IgD-negative memory B cell (primary cell): ENCODE results near the gene HIP1. TPM values are rescaled to one million over a fixed set of nuclear protein-coding genes. Genes with fewer than 3 reads are reported as not detected.
"Not testable (repeated sequence)": the region's sequence is repeated elsewhere in the genome, so short reads cannot be mapped to it uniquely, and the experiment has no call there.

ENCODE experiments used
- H3K27ac Mint-ChIP-seq, 3 donors: one replicate each; pipeline ENCODE4 v1.8.0; 2020 to 2022; ENCODE audit warnings: mild to moderate bottlenecking in 3 of 3, mixed read lengths in 3 of 3, moderate library complexity in 1 of 3
- H3K27me3 Mint-ChIP-seq: one replicate; pipeline ENCODE4 v1.8.0; 2021; ENCODE audit warnings: mixed read lengths
- H3K36me3 Mint-ChIP-seq: one replicate; pipeline ENCODE4 v1.8.0; 2020; ENCODE audit warnings: mild to moderate bottlenecking, mixed read lengths
- H3K4me1 Mint-ChIP-seq, 3 donors: one replicate each; pipeline ENCODE4 v1.8.0; 2020 to 2022; ENCODE audit warnings: mixed read lengths in 3 of 3, mild to moderate bottlenecking in 1 of 3
- H3K4me3 Mint-ChIP-seq, 4 donors: one replicate each; pipeline ENCODE4 v1.8.0; 2020 to 2022; ENCODE audit warnings: mild to moderate bottlenecking in 4 of 4, mixed read lengths in 4 of 4, moderate library complexity in 3 of 4
- H3K9me3 Mint-ChIP-seq, 3 donors: one replicate each; pipeline ENCODE4 v1.8.0; 2020 to 2021; ENCODE audit warnings: mixed read lengths in 3 of 3, mild to moderate bottlenecking in 1 of 3
- polyA plus RNA-seq: library from polyadenylated mRNA; unstranded; fragments of 300-500 nt; fragmentation: Illumina TruSeq; gene quantifications from one replicate; pipeline ENCODE4 v1.2.3, GENCODE V29; 2021

HIP1 gene
- polyA plus RNA-seq, 1 donor from 2014 or later, result 3.4 TPM

DNA sequence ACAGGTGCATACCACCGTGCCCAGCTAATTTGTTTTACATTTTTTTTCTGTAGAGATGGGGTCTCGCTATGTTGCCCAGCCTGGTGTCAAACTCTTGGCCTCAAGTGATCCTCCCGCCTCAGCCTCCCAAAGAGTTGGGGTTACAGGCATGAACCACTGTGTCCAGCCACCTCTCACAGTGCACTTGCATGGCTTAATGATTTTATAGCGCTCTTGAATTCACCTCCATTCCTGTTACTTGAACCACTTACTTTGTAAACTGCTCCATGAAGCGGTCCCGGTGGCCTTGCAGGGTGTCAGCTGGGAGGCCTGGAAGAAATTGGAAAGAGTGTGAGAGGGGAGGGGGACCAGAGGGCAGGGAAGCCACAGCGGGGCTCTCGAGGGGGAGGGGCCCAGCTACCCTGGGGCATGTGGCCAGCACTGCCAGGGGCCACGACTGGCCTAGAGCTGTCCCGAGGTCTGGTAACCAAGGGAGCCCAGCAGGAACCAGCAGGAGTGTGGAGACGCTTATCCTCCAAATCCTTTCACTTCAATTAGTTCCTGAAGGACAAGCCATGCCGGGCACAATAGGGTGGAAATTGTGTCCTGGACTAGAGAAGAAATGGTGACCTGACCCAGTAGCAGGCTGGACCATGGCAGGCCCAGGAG, 170.7 kb downstream of the HIP1 start:
- Mint-ChIP-seq H3K27ac (no peak overlapping the region), H3K4me1 (peaks cover 0 to 3% (median 0%) of the 10 kb centered on the region in 3 donors), H3K27me3 (no peaks in the 10 kb centered on the region), H3K36me3 (peaks cover 7% of the 10 kb centered on the region), H3K9me3 (no peaks in the 10 kb centered on the region), H3K4me3 (no peak overlapping the region)

DNA sequence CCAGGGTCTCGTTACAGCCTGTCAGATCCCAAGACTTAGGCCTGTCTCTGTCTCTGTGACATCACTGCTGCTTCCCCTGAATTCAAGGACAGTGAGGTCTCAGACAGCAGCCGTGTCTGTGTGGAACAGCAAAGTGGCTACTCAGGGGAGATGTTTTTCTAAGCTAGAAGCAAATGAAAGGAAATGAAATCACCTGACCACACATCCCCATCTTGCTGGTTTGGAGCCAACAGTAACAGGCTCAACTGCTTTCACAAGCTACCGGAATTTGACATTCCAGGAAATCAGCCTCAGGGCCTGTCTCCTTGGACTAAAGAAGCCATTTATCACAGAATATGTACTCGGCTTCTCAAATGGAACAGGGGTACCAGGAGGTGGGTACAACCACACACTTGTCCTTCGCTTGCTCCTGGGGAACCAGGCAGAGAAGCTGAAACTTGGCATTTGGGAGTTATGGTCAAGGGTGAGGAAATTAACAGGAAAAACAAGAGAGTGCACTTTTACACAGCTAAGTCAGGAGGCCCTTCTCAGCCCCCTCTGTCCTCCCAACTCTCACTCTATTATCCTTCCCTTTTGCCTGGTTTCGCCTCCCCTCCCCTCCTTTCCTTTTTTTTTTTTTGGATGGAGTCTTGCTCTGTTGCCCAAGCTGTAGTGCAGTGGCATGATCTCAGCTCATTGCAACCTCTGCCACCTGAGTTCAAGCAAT, 173.5 kb downstream of the HIP1 start:
- H3K27me3 Mint-ChIP-seq, result no peaks in the 10 kb centered on the region
- H3K4me1 Mint-ChIP-seq, result no peaks in the 10 kb centered on the region

DNA sequence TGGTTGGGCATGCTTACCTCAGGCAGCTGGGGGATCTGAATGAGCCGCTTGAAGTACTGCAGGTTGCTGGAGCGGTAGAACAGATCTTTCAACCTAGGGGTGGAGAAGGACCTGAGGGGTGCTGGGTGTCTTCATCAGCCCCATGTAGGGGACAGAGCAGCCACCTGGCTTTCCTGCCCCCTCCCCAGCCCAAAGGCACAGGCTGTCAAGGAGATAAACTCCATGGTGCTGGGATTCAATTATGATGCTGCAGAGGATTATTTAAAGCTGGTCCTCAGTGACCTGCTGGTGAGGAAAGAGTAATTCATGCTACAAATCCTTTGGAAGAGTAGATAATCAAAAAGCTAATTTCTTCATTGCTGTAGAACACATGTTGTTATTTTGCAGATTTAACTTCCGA, 175.6 kb downstream of the HIP1 start:
- peak overlapping the region in 1 of 4 donors; percentile 37 for H3K4me3 Mint-ChIP-seq
- H3K4me1 Mint-ChIP-seq, result no peaks in the 10 kb centered on the region
- H3K9me3 Mint-ChIP-seq, result peaks cover 0 to 6% (median 3%) of the 10 kb centered on the region in 3 donors
- H3K27me3 Mint-ChIP-seq, result no peaks in the 10 kb centered on the region
- no peak overlapping the region for H3K27ac Mint-ChIP-seq
- H3K36me3 Mint-ChIP-seq, result peaks cover 17% of the 10 kb centered on the region

More for the DNA sequence above, 173.5 kb downstream of the HIP1 start:
- peaks cover 17% of the 10 kb centered on the region for H3K36me3 Mint-ChIP-seq
- peaks cover 0 to 6% (median 3%) of the 10 kb centered on the region in 3 donors for H3K9me3 Mint-ChIP-seq
- H3K4me3 Mint-ChIP-seq, result no peak overlapping the region
- no peak overlapping the region for H3K27ac Mint-ChIP-seq

DNA sequence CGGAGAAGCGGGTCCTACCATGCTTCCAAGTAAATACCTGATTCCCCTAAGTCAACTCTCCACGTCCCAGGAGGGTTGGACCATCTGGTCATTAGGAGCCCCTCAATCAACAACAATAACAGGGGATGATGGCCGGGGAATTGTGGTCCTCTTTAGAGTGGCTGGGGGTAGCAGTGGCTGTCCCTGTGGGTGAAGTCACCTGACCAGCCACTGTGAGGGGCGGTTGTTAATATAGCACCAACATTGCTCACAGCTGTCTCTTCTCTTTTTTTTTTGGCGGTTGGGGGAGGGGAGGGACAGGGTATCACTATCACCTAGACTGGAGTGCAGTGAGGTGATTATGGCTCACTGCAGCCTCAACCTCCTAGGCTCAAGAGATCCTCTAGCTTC, 178.8 kb downstream of the HIP1 start:
- Mint-ChIP-seq H3K27ac (no peak overlapping the region), H3K9me3 (peaks cover 0 to 6% (median 3%) of the 10 kb centered on the region in 3 donors), H3K4me3 (no peak overlapping the region), H3K27me3 (no peaks in the 10 kb centered on the region), H3K36me3 (peaks cover 20% of the 10 kb centered on the region), H3K4me1 (no peaks in the 10 kb centered on the region)

DNA sequence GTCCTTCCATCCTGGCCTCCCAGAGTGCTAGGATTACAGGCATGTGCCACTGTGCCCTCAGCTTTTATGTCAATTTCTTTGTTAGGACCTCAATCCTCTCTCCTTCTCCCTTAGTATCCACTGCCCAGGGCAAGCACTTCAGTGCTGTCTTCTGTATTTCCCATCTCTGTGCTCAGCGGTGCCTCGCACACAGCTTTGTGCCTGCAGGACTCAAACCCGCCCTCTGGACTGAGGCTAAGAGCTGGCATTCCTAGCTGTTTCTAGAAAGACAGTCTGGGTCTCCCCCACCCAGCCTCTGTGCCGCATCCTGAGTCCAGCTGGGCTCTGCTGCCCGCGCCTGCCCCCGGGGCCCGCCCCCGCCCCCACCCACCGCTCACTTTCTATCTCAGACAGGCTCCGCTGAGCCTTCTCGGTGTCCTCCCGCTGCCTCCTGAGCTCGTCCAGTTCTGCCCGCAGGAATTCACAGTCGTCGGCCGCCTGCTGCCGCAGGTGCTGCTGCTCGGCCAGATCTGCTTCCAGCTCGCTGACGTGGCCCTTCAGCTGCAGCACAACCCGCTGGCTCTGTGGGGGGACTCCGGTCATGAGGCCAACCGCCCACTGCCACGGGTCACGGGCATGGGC, 179.3 kb downstream of the HIP1 start:
- Mint-ChIP-seq H3K4me3 (no peak overlapping the region), H3K27ac (no peak overlapping the region), H3K9me3 (peaks cover 0 to 6% (median 3%) of the 10 kb centered on the region in 3 donors), H3K27me3 (no peaks in the 10 kb centered on the region), H3K4me1 (no peaks in the 10 kb centered on the region), H3K36me3 (peaks cover 22% of the 10 kb centered on the region)

DNA sequence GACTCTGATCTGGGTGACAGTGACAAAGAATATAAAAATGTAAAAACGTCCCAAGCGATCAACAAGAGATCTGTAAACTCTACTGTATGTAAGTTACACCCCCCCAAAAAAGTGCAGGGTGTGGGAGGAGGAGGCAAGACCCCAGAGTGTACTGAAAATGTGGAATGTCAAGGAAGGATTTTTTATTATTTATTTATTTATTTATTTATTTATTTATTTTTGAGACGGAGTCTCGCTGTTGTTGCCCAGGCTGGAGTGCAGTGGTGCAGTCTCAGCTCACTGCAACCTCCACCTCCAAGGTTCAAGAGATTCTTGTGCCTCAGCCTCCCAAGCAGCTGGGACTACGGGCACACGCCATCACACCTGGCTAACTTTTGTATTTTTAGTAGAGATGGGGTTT, 181.9 kb downstream of the HIP1 start:
- H3K9me3 Mint-ChIP-seq, H3K4me3 Mint-ChIP-seq, H3K27ac Mint-ChIP-seq, H3K4me1 Mint-ChIP-seq, H3K27me3 Mint-ChIP-seq: not testable (repeated sequence)
- H3K36me3 Mint-ChIP-seq, result peaks cover 14% of the 10 kb centered on the region

DNA sequence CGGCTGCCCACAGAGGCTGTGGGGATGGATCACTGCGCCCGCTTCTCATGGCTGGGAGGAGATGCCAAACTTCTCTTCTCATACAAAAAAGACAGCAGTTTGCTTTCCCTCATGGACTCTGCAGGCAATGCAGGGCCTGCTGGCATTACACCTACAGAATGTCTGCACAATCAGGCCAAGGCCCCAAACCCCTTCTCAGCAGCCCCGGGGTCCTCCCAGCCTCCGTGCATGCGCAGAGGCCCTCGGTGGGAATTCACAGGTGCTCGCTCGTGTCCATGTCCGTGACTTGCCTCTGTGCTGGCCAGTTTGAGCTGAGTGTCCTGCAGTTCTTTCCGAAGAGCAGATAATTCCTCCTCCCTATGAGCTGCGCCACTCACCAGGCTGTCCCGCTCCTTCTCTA, 183.0 kb downstream of the HIP1 start:
- Mint-ChIP-seq H3K27ac (no peak overlapping the region), H3K27me3 (no peaks in the 10 kb centered on the region), H3K9me3 (no peaks in the 10 kb centered on the region), H3K4me1 (no peaks in the 10 kb centered on the region), H3K4me3 (no peak overlapping the region), H3K36me3 (peaks cover 10% of the 10 kb centered on the region)

DNA sequence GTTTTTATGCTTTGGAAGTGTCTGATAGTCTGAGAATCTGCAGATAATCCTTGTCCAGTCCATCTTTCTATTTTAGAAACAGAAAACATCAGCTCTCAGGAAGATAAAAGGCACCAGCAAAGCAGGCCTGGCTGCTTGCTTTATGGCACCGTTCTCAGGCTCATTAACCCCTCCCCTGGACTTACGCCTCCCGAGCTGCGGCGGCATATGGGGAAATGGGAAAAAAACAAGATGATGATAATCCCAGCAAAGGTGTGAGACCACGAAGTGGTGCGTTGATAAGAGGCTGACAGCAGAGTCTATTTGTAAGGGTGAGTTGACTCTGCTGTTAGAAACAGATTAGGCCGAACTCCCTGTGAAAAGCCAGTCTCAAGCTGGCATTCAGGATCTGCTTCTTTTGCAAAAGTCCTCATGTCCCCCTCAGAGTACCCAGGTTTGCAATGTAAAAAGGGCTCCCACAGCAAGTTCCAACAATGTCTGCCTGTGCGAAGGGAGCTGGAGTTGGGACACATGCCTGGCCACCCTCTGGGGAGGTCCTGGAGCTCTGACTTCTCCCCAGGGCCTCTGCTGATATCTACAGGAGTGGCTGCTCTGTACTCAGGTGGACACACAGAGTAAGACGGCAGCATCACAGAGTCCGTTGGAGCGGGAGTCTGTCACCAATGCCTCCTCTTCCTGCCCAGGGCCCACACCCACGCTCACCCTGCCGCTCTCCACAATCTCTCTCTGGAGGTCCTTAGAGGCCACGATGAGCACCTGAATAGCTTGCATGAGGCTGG, 192.3 kb downstream of the HIP1 start:
- Mint-ChIP-seq H3K4me1 (no peaks in the 10 kb centered on the region), H3K4me3 (no peak overlapping the region), H3K36me3 (peaks cover 13% of the 10 kb centered on the region), H3K9me3 (no peaks in the 10 kb centered on the region), H3K27ac (no peak overlapping the region), H3K27me3 (no peaks in the 10 kb centered on the region)

DNA sequence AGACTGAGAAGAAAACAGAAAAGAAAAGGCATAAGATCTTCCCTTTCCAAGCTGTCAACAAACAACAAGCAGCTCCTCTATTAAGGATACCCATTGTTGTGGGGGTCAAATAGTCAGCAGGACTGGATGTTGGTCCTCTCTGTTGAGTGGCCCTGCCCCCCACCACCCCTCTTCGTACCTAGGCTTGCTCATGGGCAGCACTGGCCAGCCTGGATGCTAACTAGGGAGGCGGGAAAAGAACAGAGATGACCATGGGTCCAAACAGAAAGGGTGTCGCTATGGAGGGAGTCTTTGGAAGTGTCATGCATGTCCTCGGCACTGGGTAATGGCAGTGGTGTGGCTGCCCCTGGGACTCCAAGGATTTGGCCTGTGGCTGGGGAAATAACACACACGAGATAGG, 201.0 kb downstream of the HIP1 start:
- Mint-ChIP-seq H3K27me3 (peaks cover 3% of the 10 kb centered on the region), H3K4me3 (no peak overlapping the region), H3K4me1 (peaks cover 4 to 6% (median 4%) of the 10 kb centered on the region in 3 donors), H3K36me3 (peaks cover 10% of the 10 kb centered on the region), H3K27ac (no peak overlapping the region), H3K9me3 (no peaks in the 10 kb centered on the region)

DNA sequence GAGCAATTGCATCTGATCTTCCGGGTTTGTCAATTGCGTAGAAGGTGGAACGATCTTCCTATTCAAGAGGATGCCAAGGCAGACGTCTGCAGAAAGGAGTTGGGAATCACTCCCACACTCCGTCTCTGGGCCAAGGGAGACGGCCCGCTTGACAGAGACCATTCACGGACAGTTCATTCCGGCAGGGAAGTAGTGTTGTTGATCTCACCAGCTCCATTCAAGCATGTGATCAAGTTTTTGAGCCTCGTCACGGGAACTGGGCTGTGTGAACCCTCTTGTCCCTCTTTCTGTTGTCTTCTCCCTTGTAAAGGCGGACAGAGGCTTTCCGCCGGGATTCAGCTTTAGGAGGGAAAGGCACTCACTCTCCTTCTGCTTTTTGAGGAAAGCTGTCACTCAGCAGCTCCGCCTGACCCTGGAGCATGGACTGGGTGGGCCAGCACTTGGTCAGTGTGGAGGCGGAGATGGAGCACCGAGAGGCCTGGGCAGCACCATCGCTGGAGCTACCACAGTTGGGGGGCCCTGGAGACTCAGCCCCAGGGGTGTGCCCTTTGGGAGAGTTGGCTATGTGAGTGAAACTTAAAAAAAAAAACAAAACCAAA, 201.7 kb downstream of the HIP1 start:
- no peak overlapping the region for H3K4me3 Mint-ChIP-seq
- H3K27ac Mint-ChIP-seq, result no peak overlapping the region
- peaks cover 3% of the 10 kb centered on the region for H3K27me3 Mint-ChIP-seq
- H3K36me3 Mint-ChIP-seq, result peaks cover 10% of the 10 kb centered on the region
- H3K9me3 Mint-ChIP-seq, result no peaks in the 10 kb centered on the region
- peaks cover 4 to 6% (median 4%) of the 10 kb centered on the region in 3 donors for H3K4me1 Mint-ChIP-seq

DNA sequence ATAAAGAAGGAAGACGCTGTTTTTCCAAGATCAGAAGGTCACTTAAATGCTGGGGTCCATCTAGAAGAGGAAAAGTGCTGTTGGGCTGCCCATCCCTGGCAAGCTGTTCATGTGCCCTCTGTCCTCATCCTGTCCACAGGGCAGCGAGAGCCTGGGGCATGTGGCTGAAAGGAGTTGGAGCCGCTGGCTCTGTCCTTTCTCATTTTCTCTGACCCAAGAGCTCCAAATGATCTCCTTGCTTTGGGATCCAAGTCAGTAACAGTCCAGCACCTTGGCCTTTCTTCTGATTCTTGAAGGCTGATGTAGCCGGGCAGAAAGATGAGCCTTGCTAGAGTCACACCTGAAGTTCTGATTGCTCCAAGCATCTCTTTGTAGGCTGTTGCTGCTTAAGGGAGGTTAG, 202.2 kb downstream of the HIP1 start:
- H3K27ac Mint-ChIP-seq, result no peak overlapping the region
- no peak overlapping the region for H3K4me3 Mint-ChIP-seq
- peaks cover 8% of the 10 kb centered on the region for H3K36me3 Mint-ChIP-seq
- H3K9me3 Mint-ChIP-seq, result no peaks in the 10 kb centered on the region
- H3K4me1 Mint-ChIP-seq, result peaks cover 4 to 6% (median 4%) of the 10 kb centered on the region in 3 donors
- H3K27me3 Mint-ChIP-seq, result peaks cover 3% of the 10 kb centered on the region

DNA sequence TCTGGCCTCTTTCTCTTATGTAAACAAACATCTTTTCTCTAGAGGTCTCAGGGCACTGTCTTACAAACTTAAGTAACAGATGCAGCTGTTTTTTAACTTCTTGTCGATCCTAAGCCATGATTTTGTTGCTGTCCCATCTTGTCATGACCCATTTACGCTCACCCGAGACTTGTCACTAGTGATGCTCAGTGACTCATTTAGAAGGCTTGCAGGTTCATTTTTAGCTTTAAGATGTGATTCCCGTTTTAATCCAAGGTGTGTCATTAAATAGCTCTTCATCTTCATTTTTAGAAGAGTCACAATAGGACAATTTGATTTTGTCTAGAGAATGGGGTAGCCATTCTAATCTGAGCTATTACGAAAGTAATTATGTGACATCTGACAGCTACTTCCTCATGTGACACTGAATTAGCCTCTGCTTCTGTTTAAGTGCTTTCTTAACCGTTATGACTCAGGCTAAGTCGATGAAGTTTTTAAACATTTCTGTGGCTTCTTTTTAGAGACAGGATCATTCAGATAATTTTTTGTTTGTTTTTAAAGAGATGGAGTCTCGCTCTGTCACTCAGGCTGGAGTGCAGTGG, 203.9 kb downstream of the HIP1 start:
- Mint-ChIP-seq H3K27ac (no peak overlapping the region), H3K4me3 (peak overlapping the region in 3 of 4 donors; percentile 44 to 78 (median 71)), H3K27me3 (peaks cover 3% of the 10 kb centered on the region), H3K9me3 (no peaks in the 10 kb centered on the region), H3K4me1 (peaks cover 4 to 6% (median 6%) of the 10 kb centered on the region in 3 donors), H3K36me3 (peaks cover 4% of the 10 kb centered on the region)

DNA sequence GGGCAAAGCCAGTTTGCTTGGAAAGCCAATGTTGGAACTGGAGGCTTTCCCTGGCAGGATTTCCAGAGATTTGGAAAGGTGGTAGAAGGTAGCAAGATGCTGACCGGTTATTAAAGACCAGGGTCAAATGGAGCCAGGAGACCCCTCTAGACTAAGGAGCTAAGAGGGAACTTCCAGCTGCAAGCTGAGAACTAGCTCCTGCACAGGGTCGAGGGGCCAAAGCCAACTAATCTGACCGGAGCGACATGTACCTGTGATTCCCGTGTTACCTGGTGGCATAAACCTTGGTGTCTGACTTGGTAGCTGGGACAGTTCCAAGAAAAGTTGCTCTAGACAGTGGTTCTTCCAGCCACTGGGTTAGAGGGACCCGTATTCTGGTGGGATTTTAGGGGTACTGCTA, 204.8 kb downstream of the HIP1 start:
- Mint-ChIP-seq H3K4me1 (peaks cover 4 to 6% (median 4%) of the 10 kb centered on the region in 3 donors), H3K36me3 (peaks cover 2% of the 10 kb centered on the region), H3K27ac (no peak overlapping the region), H3K27me3 (peaks cover 3% of the 10 kb centered on the region), H3K9me3 (no peaks in the 10 kb centered on the region), H3K4me3 (no peak overlapping the region)

DNA sequence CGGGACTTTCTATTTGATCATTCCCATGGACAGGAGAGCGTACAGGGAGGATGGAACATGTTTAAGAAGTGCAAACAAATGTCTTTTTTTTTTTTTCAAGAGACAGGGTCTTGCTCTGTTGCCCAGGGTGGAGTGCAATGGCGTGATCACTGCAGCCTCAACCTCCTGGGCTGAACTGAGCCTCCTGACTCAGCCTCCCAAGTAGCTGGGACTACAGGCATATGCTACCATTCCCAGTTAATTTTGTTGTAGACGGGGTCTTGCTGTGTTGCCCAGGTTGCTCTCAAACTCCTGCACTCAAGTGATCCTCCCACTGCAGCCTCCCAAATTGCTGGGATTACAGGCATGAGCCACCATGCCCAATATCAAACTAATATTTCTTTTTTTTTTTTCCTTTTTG, 206.1 kb downstream of the HIP1 start:
- Mint-ChIP-seq H3K27ac (no peak overlapping the region), H3K4me3 (no peak overlapping the region), H3K36me3 (peaks cover 2% of the 10 kb centered on the region), H3K27me3 (peaks cover 3% of the 10 kb centered on the region), H3K9me3 (no peaks in the 10 kb centered on the region), H3K4me1 (peaks cover 7 to 10% (median 9%) of the 10 kb centered on the region in 3 donors)
